Epidermal melanocyte (primary cell): ENCODE data around the gene ARHGAP6.
A peak's percentile ranks its signal among the peaks of the same experiment; 100 is the strongest.

Experiments used
- DNase-seq: peaks from one replicate; pipeline ENCODE4 v3.0.0; 2011; ENCODE audit warnings: low spot score; ENCODE audit not compliant: insufficient read length

Gene ARHGAP6

GRCh38 chrX:11575332-11575731, 90.4 kb downstream of the ARHGAP6 start:
- no peak for DNase-seq

GRCh38 chrX:11567528-11568220, 98.0 kb downstream of the ARHGAP6 start:
- no peak for DNase-seq

- no peak for DNase-seq
Measured at GRCh38 chrX:11566789-11567188, 98.9 kb downstream of the ARHGAP6 start.

GRCh38 chrX:11566173-11566572, 99.5 kb downstream of the ARHGAP6 start:
- DNase-seq: no peak

DNA sequence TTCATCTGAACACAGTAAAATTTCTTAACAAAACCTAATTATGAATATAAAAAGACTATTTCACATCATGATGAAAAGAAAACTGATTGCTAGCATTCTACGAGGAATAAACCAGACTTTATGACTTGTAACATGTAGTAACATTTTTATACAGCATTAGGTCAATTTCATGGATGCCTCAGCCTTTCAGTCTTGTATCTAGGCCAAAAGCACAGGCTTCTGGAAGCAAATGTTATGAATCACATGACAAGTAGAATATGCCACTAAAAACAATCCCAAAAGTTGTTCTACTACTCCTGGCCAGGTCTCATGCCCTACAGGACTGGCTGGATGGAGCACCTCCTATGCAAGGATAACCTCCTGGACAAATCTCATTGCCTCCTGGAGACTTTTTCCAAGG, 101.2 kb downstream of the ARHGAP6 start:
- DNase-seq: no peak

DNA sequence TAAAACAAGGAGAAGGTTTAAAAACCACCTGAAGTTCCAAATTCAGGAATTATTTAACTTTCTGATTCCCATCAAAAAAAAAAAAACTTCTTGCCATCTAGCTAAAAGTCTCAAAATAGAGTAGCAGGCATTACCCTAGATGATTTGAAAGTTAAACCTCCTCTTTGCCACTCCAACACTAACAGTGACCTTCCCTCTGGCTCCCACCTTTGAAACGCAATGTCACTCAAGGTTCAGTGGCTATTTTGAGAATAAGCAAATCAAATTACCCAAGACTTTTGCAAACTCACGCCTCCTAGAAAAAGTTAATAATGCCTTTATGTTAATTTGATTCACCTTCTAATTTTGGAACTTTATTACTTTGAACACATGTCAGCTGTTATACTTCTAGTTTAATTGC, 103.2 kb downstream of the ARHGAP6 start:
- no peak for DNase-seq

- DNase-seq: no peak
Measured at GRCh38 chrX:11558972-11559371, 106.7 kb downstream of the ARHGAP6 start.

DNA sequence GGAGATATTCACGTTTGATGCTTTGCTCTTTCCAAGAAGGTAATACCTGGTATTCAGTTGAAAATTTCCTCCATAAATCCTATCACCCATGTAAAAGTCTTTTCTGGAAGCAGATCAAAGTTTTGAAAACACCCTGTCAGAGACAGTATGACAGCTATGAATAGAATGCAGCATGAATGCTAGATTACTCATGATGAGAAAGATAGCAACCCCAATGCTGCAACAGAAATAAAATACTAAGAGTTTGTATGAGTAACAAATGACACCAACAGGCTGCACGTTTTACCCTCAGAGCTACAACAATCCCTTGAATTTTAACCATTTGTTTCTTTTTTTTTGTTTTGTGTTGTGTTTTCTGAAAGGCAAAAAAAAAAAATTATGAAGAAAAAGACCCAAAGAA, 108.6 kb downstream of the ARHGAP6 start:
- DNase-seq: peak; percentile 17

DNA sequence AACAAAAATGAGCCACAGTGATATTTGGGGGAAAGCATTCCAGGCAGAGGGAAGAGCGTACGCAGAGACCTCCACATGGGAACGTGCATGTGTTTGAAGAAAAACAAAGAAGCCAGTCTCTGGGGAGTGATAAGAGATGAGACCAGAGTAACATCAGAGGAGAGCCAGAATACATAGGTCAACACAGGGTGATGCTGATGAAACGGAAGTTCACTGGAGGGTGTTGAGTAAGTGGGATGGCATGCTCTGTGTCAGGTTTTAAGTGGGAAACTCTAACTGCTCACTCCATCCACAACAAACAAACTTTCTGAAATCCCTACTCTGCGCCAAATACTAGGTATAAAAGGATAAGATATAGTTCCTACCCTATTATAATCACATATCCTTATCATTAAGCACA, 110.0 kb downstream of the ARHGAP6 start:
- DNase-seq: no peak

- DNase-seq: no peak
Measured at GRCh38 chrX:11553594-11553993, 112.1 kb downstream of the ARHGAP6 start.

GRCh38 chrX:11551151-11551550, 114.6 kb downstream of the ARHGAP6 start:
- DNase-seq: no peak

DNA sequence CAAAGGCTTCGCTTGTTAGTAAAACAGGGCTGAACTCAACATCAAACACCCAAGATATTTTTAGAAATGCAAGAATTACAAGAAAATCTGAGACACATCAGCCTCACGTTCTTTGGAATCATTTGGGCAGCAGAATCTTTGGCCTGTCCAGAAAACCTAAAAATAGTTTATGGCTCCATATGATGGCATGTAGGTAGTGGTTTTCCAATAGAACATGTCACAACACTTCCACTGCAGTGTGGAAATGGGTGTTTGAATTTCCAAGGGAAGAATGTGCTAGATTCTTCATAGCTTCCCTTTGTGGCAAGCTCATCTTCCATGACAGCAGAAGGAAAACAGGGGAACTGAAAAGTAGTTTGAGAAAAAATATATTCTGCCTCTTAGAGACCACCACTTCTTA, 118.8 kb downstream of the ARHGAP6 start:
- DNase-seq: no peak

GRCh38 chrX:11543249-11543648, 122.5 kb downstream of the ARHGAP6 start:
- no peak for DNase-seq

GRCh38 chrX:11541510-11541909, 124.2 kb downstream of the ARHGAP6 start:
- no peak for DNase-seq

GRCh38 chrX:11540532-11541377, 125.0 kb downstream of the ARHGAP6 start:
- no peak for DNase-seq

GRCh38 chrX:11537141-11537540, 128.6 kb downstream of the ARHGAP6 start:
- DNase-seq: no peak

- no peak for DNase-seq
Measured at GRCh38 chrX:11535156-11535919, 130.4 kb downstream of the ARHGAP6 start.

DNA sequence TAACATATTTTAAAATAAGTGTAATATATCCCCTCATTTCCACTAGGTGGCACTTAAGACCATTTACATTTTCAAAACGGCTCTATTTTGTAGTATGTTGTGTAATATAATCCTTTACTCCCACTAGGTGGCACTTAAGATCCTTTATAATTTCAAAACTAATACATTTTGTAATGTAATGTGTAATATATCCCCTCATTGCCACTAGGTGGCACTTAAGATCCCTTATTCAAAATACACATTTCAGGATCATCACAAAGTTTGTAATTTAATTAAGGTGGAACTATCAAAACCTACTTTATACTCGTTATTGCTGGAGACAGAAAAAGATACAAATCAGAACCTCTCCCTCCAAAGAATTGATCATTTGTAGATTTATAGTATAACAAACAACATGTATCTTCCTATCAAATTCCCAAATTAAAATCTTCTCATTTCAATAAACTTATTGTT, 132.5 kb downstream of the ARHGAP6 start:
- peak; percentile 24 for DNase-seq

DNA sequence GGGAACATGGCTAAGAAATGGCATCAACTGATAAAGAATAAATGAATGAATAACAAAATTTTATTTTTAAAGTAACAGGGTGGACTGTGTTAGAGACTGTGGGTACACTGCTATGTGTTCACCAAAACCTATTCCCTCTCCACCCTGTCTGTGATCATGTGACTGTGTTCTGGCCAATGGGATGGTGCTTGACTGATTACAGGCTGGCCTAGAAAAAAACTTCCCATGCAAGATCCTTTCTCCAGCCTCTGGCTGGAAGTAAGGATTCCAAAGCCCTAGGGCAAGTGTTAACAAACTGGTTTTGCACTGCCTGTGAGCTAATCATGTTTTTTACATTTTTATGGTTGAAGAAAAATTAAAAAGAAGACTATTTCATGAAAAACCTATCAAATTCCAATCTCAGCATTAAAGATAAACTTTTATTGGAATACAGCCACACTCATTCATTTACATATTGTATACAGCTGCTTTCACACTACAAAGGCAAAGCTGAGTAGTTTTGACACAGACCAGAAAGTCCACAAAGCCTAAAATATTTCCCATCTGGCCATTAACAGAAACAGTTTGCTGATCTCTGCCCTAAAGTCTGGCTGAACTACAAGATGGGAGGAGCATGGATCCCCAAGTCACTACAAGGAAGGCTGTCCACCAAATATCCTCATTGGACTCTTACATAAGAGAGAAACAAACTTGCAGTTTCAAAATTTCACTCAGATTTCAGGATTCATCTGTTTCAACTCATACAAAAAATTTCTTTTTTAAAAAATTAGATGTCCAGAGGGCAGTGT, 133.2 kb downstream of the ARHGAP6 start:
- no peak for DNase-seq

DNA sequence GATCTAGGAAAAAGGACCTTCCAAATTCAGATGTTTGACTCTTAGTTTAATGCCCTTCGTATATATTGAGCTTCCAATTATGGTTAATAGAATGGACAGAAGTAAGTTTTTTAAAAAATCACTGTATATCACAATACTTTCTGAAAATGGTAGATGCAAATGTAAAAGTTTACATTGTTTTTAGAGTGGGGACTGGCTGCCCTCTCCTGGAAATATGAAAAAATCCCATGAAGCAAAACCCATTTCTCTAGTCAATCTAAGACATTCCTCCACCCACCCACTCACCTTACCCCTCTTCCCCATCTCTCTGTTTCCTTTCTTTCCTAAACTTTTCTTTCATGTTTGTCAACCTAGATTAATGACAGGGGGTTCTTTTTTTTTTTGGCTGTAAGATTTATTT, 134.5 kb downstream of the ARHGAP6 start:
- DNase-seq: no peak

GRCh38 chrX:11530621-11531020, 135.1 kb downstream of the ARHGAP6 start:
- no peak for DNase-seq
